GM04503 (cell line): Measurements from ENCODE around the gene TTYH1.
"Not testable (repeated sequence)": the region's sequence is repeated elsewhere in the genome, so short reads cannot be mapped to it uniquely, and the experiment has no call there.

Source experiments
- DNase-seq: peaks from one replicate; pipeline ENCODE4 v3.0.0-alpha.2; 2012; ENCODE audit warnings: low read depth

TTYH1 gene

GRCh38 chr19:54415208-54415900 lies at the start of gene TTYH1:
TSS of gene TTYH1 (plus strand) at chr19:54415464. CDS start at chr19:54415553, 89 bp downstream.
- DNase-seq: no peak

GRCh38 chr19:54365798-54366197 lies 49.5 kb upstream of the TTYH1 start:
- not testable (repeated sequence) for DNase-seq

GRCh38 chr19:54366811-54367210 lies 48.5 kb upstream of the TTYH1 start:
- DNase-seq: no peak

- no peak for DNase-seq
These were observed 46.1 kb upstream of the TTYH1 start for GRCh38 chr19:54369082-54369687.

GRCh38 chr19:54369688-54370433 lies 45.4 kb upstream of the TTYH1 start:
- DNase-seq: not testable (repeated sequence)

- DNase-seq: not testable (repeated sequence)
These were observed 44.8 kb upstream of the TTYH1 start for GRCh38 chr19:54370434-54370796.

- DNase-seq: not testable (repeated sequence)
These were observed 43.8 kb upstream of the TTYH1 start for GRCh38 chr19:54371453-54371852.

- DNase-seq: no peak
These were observed 41.3 kb upstream of the TTYH1 start for GRCh38 chr19:54373781-54374631.

GRCh38 chr19:54375181-54375938 lies 39.9 kb upstream of the TTYH1 start:
- DNase-seq: not testable (repeated sequence)

- DNase-seq: no peak
These were observed 38.5 kb upstream of the TTYH1 start for GRCh38 chr19:54376610-54377285.

GRCh38 chr19:54379187-54379678 lies 36.0 kb upstream of the TTYH1 start:
- DNase-seq: no peak

- no peak for DNase-seq
These were observed 34.4 kb upstream of the TTYH1 start for GRCh38 chr19:54380897-54381296.

GRCh38 chr19:54382041-54382440 lies 33.2 kb upstream of the TTYH1 start:
- not testable (repeated sequence) for DNase-seq

- no peak for DNase-seq
These were observed 31.9 kb upstream of the TTYH1 start for GRCh38 chr19:54383330-54383729.

GRCh38 chr19:54387991-54388801 lies 27.1 kb upstream of the TTYH1 start:
- no peak for DNase-seq

GRCh38 chr19:54388802-54389139 lies 26.5 kb upstream of the TTYH1 start:
- DNase-seq: no peak

- DNase-seq: no peak
These were observed 25.7 kb upstream of the TTYH1 start for GRCh38 chr19:54389553-54389952.

GRCh38 chr19:54390942-54391577 lies 24.2 kb upstream of the TTYH1 start:
- no peak for DNase-seq

GRCh38 chr19:54391589-54392061 lies 23.6 kb upstream of the TTYH1 start:
- DNase-seq: no peak
